Activated effector memory CD4-positive, alpha-beta T cell treated with anti-CD3 and anti-CD28 coated beads, Interleukin-2, amount 50 U/mL, for 16 hours (primary cell): ENCODE data around the gene IL6.
"Not testable (repeated sequence)": the region's sequence is repeated elsewhere in the genome, so short reads cannot be mapped to it uniquely, and the experiment has no call there.

ENCODE experiments used
- DNase-seq: peaks from one replicate; pipeline ENCODE4 v3.0.0-alpha.2; 2020

IL6 gene

GRCh38 chr7:22704722-22705121 is 22.3 kb upstream of the IL6 start:
- DNase-seq = not testable (repeated sequence)

GRCh38 chr7:22705874-22706273 is 21.1 kb upstream of the IL6 start:
- not testable (repeated sequence) for DNase-seq

GRCh38 chr7:22707026-22707691 is 19.8 kb upstream of the IL6 start:
- DNase-seq = not testable (repeated sequence)

- not testable (repeated sequence) for DNase-seq
Measured at GRCh38 chr7:22708214-22708613, 18.8 kb upstream of the IL6 start.

- DNase-seq = not testable (repeated sequence)
Measured at GRCh38 chr7:22708677-22709061, 18.3 kb upstream of the IL6 start.

GRCh38 chr7:22709062-22709829 is 17.8 kb upstream of the IL6 start:
- not testable (repeated sequence) for DNase-seq

- no peak for DNase-seq
Measured at GRCh38 chr7:22709857-22710256, 17.1 kb upstream of the IL6 start.

GRCh38 chr7:22712999-22713398 is 14.0 kb upstream of the IL6 start:
- no peak for DNase-seq

- DNase-seq = no peak
Measured at GRCh38 chr7:22713463-22713862, 13.5 kb upstream of the IL6 start.

- no peak for DNase-seq
Measured at GRCh38 chr7:22715969-22716368, 11.0 kb upstream of the IL6 start.

- DNase-seq = no peak
Measured at GRCh38 chr7:22717760-22718159, 9.2 kb upstream of the IL6 start.

GRCh38 chr7:22718200-22718711 is 8.7 kb upstream of the IL6 start:
- no peak for DNase-seq

- DNase-seq = no peak
Measured at GRCh38 chr7:22718911-22719420, 8.0 kb upstream of the IL6 start.

- no peak for DNase-seq
Measured at GRCh38 chr7:22720791-22721786, 5.9 kb upstream of the IL6 start.

GRCh38 chr7:22722536-22723180 is 4.3 kb upstream of the IL6 start:
- no peak for DNase-seq

- DNase-seq = no peak
Measured at GRCh38 chr7:22723181-22723601, 3.8 kb upstream of the IL6 start.

GRCh38 chr7:22723637-22724036 is 3.4 kb upstream of the IL6 start:
- DNase-seq = no peak

GRCh38 chr7:22724861-22725260 is 2.1 kb upstream of the IL6 start:
- no peak for DNase-seq

GRCh38 chr7:22725585-22725984 is 1.4 kb upstream of the IL6 start:
- DNase-seq = no peak

- DNase-seq = peak; percentile 76
Measured at GRCh38 chr7:22726345-22726906, 574 bp upstream of the IL6 start.

GRCh38 chr7:22727714-22728035 is 675 bp downstream of the IL6 start:
- no peak for DNase-seq

GRCh38 chr7:22728401-22729029 is 1.5 kb downstream of the IL6 start:
- no peak for DNase-seq
